Upper lobe of right lung (tissue), 1 donor: ENCODE measurements around the gene RABEP1. TPM values are rescaled to one million over a fixed set of nuclear protein-coding genes. Genes with fewer than 3 reads are reported as not detected.

Experiments used
- ATAC-seq: fragments of 200-7000 bp; cut with Tn5 transposase; one replicate; pipeline ENCODE4 v1.9.1; 2020; ENCODE audit warnings: mild to moderate bottlenecking, moderate library complexity
- DNase-seq: peaks from one replicate; pipeline ENCODE4 v3.0.0-alpha.2; 2020
- H3K27ac ChIP-seq: fragments of 200-600 bp; one replicate; pipeline ENCODE4 v1.8.0; 2022
- H3K27me3 ChIP-seq: fragments of 200-600 bp; one replicate; pipeline ENCODE4 v1.8.0; 2022; ENCODE audit warnings: mild to moderate bottlenecking
- H3K36me3 ChIP-seq: fragments of 200-600 bp; one replicate; pipeline ENCODE4 v1.8.0; 2022
- H3K4me1 ChIP-seq: fragments of 200-600 bp; one replicate; pipeline ENCODE4 v1.8.0; 2022
- H3K4me3 ChIP-seq: fragments of 200-600 bp; one replicate; pipeline ENCODE4 v1.8.0; 2022; ENCODE audit warnings: mild to moderate bottlenecking
- H3K9me3 ChIP-seq: fragments of 200-600 bp; one replicate; pipeline ENCODE4 v1.8.0; 2022
- CTCF ChIP-seq: fragments of 200-600 bp; IDR thresholded peaks from one replicate; pipeline ENCODE4 v1.8.0; 2022; ENCODE audit warnings: antibody characterized with exemption
- intact Hi-C: fragments of 100-400 bp; cut with DNase I; formaldehyde crosslinking; loops from one replicate; pipeline ENCODE4 v1.11.0; 2022
- total RNA-seq: library from RNA; stranded (reverse); fragmentation: NEBNext Ultra II Directional; extraction: Animal tissue kit (Norgen Biotek cat#: 25700); gene quantifications from one replicate; pipeline ENCODE4 v1.2.1, GENCODE V29; 2021
- donor health status: DM: no; HTN: yes; CAD: no; lungs with severe emphysema.

The RABEP1 gene
- total RNA-seq, 1 donor from 2014 or later: 43.9 TPM

- intact Hi-C loops: no loop called here
- H3K9me3 ChIP-seq: no peaks in the 10 kb centered on the region
- TF ChIP-seq CTCF: no peak
- ATAC-seq (no peak), DNase-seq (no peak)
- H3K27me3 ChIP-seq: no peaks in the 10 kb centered on the region
- no peaks in the 10 kb centered on the region for H3K4me1 ChIP-seq
- no peak overlapping the region for H3K4me3 ChIP-seq
- H3K27ac ChIP-seq: no peak overlapping the region
- H3K36me3 ChIP-seq: no peaks in the 10 kb centered on the region
Measured at GRCh38 chr17:5254414-5254813, 27.7 kb upstream of the RABEP1 start.

- DNase-seq (no peak), ATAC-seq (no peak)
- no peak overlapping the region for H3K4me3 ChIP-seq
- H3K27ac ChIP-seq: no peak overlapping the region
- H3K36me3 ChIP-seq: no peaks in the 10 kb centered on the region
- intact Hi-C loops: no loop called here
- H3K27me3 ChIP-seq: no peaks in the 10 kb centered on the region
- TF ChIP-seq CTCF: no peak
- H3K4me1 ChIP-seq: no peaks in the 10 kb centered on the region
- no peaks in the 10 kb centered on the region for H3K9me3 ChIP-seq
Measured at GRCh38 chr17:5254903-5255521, 27.1 kb upstream of the RABEP1 start.

GRCh38 chr17:5257124-5257523 lies 25.0 kb upstream of the RABEP1 start:
- no peak overlapping the region for H3K4me3 ChIP-seq
- H3K4me1 ChIP-seq: no peaks in the 10 kb centered on the region
- intact Hi-C loops: no loop called here
- DNase-seq: no peak
- no peak overlapping the region for H3K27ac ChIP-seq
- H3K36me3 ChIP-seq: no peaks in the 10 kb centered on the region
- no peaks in the 10 kb centered on the region for H3K9me3 ChIP-seq
- no peak for ATAC-seq
- TF ChIP-seq CTCF: no peak
- no peaks in the 10 kb centered on the region for H3K27me3 ChIP-seq

- no peaks in the 10 kb centered on the region for H3K27me3 ChIP-seq
- no peak for TF ChIP-seq CTCF
- no peak overlapping the region for H3K27ac ChIP-seq
- no peaks in the 10 kb centered on the region for H3K36me3 ChIP-seq
- H3K9me3 ChIP-seq: no peaks in the 10 kb centered on the region
- no peak overlapping the region for H3K4me3 ChIP-seq
- intact Hi-C loops: no loop called here
- DNase-seq: no peak
- no peak for ATAC-seq
- H3K4me1 ChIP-seq: no peaks in the 10 kb centered on the region
Measured at GRCh38 chr17:5260542-5260941, 21.5 kb upstream of the RABEP1 start.

- Histone ChIP-seq H3K9me3 (no peaks in the 10 kb centered on the region), H3K27ac (no peak overlapping the region), H3K4me3 (no peak overlapping the region), H3K36me3 (no peaks in the 10 kb centered on the region), H3K4me1 (no peaks in the 10 kb centered on the region), H3K27me3 (no peaks in the 10 kb centered on the region)
- TF ChIP-seq CTCF: no peak
- ATAC-seq (no peak), DNase-seq (no peak)
- intact Hi-C loops: no loop called here
Measured at GRCh38 chr17:5262416-5262991, 19.6 kb upstream of the RABEP1 start.
